Kidney glomerular epithelial cell (primary cell): ENCODE measurements around the gene TMSB15B.
"Not testable (repeated sequence)": the region's sequence is repeated elsewhere in the genome, so short reads cannot be mapped to it uniquely, and the experiment has no call there.

ENCODE experiments used
- DNase-seq: peaks from one replicate; lab custom pipeline; 2025; lab: John Stamatoyannopoulos, UW

Gene TMSB15B

GRCh38 chrX:103962411-103963278, at the start of gene TMSB15B:
Gene TMSB15B (plus strand): TSS chrX:103962627.
- not testable (repeated sequence) for DNase-seq

- DNase-seq: peak; percentile 5
Measured at GRCh38 chrX:103913356-103914020, 48.9 kb upstream of the TMSB15B start.

- peak; percentile 24 for DNase-seq
Measured at GRCh38 chrX:103918050-103918449, 44.4 kb upstream of the TMSB15B start.

GRCh38 chrX:103918571-103919269, 43.7 kb upstream of the TMSB15B start:
- DNase-seq: peak; percentile 53

- peak; percentile 40 for DNase-seq
Measured at GRCh38 chrX:103919270-103919637, 43.2 kb upstream of the TMSB15B start.

GRCh38 chrX:103920515-103920914, 41.9 kb upstream of the TMSB15B start:
- DNase-seq: not testable (repeated sequence)

GRCh38 chrX:103927030-103927429, 35.4 kb upstream of the TMSB15B start:
- no peak for DNase-seq

- DNase-seq: no peak
Measured at GRCh38 chrX:103927633-103928032, 34.8 kb upstream of the TMSB15B start.

- DNase-seq: no peak
Measured at GRCh38 chrX:103932133-103932532, 30.3 kb upstream of the TMSB15B start.

- DNase-seq: not testable (repeated sequence)
Measured at GRCh38 chrX:103940257-103940656, 22.2 kb upstream of the TMSB15B start.

GRCh38 chrX:103941201-103941975, 21.0 kb upstream of the TMSB15B start:
- DNase-seq: no peak

GRCh38 chrX:103949506-103949905, 12.9 kb upstream of the TMSB15B start:
- DNase-seq: no peak

GRCh38 chrX:103953353-103953752, 9.1 kb upstream of the TMSB15B start:
- no peak for DNase-seq

- DNase-seq: no peak
Measured at GRCh38 chrX:103954259-103954658, 8.2 kb upstream of the TMSB15B start.

GRCh38 chrX:103960599-103960998, 1.8 kb upstream of the TMSB15B start:
- not testable (repeated sequence) for DNase-seq

GRCh38 chrX:103983508-103983907, 21.1 kb downstream of the TMSB15B start:
- DNase-seq: not testable (repeated sequence)

- DNase-seq: no peak
Measured at GRCh38 chrX:103999234-103999633, 36.8 kb downstream of the TMSB15B start.

GRCh38 chrX:104008831-104009230, 46.4 kb downstream of the TMSB15B start:
- no peak for DNase-seq

- no peak for DNase-seq
Measured at GRCh38 chrX:104013158-104013557, 50.7 kb downstream of the TMSB15B start.

GRCh38 chrX:104013606-104014005, 51.2 kb downstream of the TMSB15B start, which contains the start of gene H2BW1:
Gene H2BW1 (minus strand): TSS chrX:104013708. CDS start chrX:104013576, 132 bp downstream.
- DNase-seq: no peak

GRCh38 chrX:104015576-104015975, 53.1 kb downstream of the TMSB15B start:
- not testable (repeated sequence) for DNase-seq
